Tibial artery (tissue), 4 donors: Measurements from ENCODE around the gene TMEM129.
"Not testable (repeated sequence)": the region's sequence is repeated elsewhere in the genome, so short reads cannot be mapped to it uniquely, and the experiment has no call there.

Source experiments
- DNase-seq, 2 donors: peaks; one replicate each; pipeline ENCODE4 v3.0.0-alpha.2; 2019
- H3K27ac ChIP-seq, 2 donors: fragments of 200-600 bp; sonication (generic) in 1 of 2; 1 replicate in 1 of 2; 2 replicates in 1 of 2; pipeline ENCODE4 v1.5.1; 2018 to 2019; ENCODE audit warnings: mild to moderate bottlenecking in 1 of 2
- H3K27me3 ChIP-seq, 2 donors: fragments of 200-600 bp; sonication (generic) in 1 of 2; one replicate each; pipeline versions ENCODE4 v1.5.1 to v1.6.0; 2016 to 2019
- H3K36me3 ChIP-seq, 3 donors: fragments of 200-600 bp; sonication (generic) in 2 of 3; one replicate each; pipeline ENCODE4 v1.5.1; 2016 to 2019; ENCODE audit warnings: mild to moderate bottlenecking in 2 of 3
- H3K4me1 ChIP-seq, 4 donors: fragments of 200-600 bp; sonication (generic) in 2 of 4; 1 replicate in 3 of 4; 2 replicates in 1 of 4; pipeline ENCODE4 v1.5.1; 2016 to 2019
- H3K4me3 ChIP-seq, 2 donors: fragments of 200-600 bp; sonication (generic) in 1 of 2; 1 replicate in 1 of 2; 2 replicates in 1 of 2; pipeline ENCODE4 v1.5.1; 2018 to 2019; ENCODE audit warnings: mild to moderate bottlenecking in 2 of 2
- H3K9me3 ChIP-seq, 3 donors: fragments of 200-600 bp; sonication (generic) in 1 of 3; one replicate each; pipeline ENCODE4 v1.5.1; 2016 to 2019
- intact Hi-C: fragments of 100-400 bp; cut with DNase I; formaldehyde crosslinking; loops from one replicate; pipeline ENCODE4 v1.15.0; 2023; ENCODE audit warnings: low total_unique reads
- TF ChIP-seq, protein P1 (sequence below), 2 experiments: fragments of 200-600 bp in 1 of 2; fragments of 450-650 bp in 1 of 2; IDR thresholded peaks; one replicate each; pipeline ENCODE4 v1.5.1; 2017 to 2019; ENCODE audit warnings: antibody characterized with exemption in 2 of 2, mild to moderate bottlenecking in 1 of 2, moderate library complexity in 1 of 2

Gene TMEM129

DNA sequence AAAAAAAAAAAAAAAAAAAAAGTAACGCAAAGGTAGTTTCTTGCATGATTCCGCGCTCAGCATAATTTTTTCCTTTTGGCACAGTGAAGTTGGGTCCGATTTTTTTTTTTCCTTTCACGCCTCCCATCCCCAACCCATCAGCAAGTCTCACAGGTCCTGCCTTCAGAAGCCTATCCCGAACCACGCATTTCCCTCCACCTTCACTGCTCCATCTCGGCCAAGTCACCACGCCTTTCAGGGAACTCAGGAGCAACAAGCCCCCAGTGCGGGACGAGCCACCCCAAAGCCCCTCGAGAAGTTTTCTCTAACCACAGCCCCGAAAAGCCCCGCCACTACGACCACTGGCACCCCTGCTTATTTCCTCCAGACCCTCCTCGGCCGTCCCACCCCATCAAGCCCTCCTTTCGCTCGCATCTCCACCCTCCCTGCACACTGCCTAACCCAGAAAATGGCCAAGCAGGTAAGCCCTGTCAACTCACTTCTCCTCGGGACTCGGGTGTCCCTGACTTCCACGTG, 10.0 kb downstream of the TMEM129 start:
- intact Hi-C loops, result no loop called here
- no peaks in the 10 kb centered on the region for H3K9me3 ChIP-seq
- peak in 1 of 2 donors; percentile 66 for DNase-seq
- peaks cover 5 to 10% (median 6%) of the 10 kb centered on the region in 3 donors for H3K36me3 ChIP-seq
- peak overlapping the region; percentile 72 to 99 for H3K4me3 ChIP-seq
- peaks cover 0 to 47% (median 28%) of the 10 kb centered on the region in 4 donors for H3K4me1 ChIP-seq
- H3K27me3 ChIP-seq, result no peaks in the 10 kb centered on the region
- H3K27ac ChIP-seq, result peak overlapping the region; percentile 93 to 98
- TF ChIP-seq, protein P1, sequence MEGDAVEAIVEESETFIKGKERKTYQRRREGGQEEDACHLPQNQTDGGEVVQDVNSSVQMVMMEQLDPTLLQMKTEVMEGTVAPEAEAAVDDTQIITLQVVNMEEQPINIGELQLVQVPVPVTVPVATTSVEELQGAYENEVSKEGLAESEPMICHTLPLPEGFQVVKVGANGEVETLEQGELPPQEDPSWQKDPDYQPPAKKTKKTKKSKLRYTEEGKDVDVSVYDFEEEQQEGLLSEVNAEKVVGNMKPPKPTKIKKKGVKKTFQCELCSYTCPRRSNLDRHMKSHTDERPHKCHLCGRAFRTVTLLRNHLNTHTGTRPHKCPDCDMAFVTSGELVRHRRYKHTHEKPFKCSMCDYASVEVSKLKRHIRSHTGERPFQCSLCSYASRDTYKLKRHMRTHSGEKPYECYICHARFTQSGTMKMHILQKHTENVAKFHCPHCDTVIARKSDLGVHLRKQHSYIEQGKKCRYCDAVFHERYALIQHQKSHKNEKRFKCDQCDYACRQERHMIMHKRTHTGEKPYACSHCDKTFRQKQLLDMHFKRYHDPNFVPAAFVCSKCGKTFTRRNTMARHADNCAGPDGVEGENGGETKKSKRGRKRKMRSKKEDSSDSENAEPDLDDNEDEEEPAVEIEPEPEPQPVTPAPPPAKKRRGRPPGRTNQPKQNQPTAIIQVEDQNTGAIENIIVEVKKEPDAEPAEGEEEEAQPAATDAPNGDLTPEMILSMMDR (IDR thresholded peaks at IDR 0.05), result no peak

DNA sequence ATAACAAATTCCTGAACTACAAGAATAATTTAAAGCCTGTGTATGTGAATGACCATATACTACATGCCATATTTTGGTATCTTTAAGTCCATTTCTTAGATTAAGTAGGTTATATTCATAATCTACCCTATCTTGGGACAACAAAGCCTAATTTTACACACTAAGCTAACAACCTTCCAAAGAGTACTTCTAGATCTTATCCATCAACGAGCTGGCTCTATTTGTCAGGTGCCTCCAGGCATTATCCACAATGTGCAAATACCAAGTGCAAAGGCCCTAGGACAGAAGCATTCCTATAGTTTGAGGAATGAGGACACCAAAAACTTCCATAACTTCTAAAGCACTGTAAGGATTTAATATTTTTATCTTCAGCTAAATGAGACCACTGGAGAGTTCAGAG, 12.5 kb downstream of the TMEM129 start:
- no peak for DNase-seq
- no peak overlapping the region for H3K27ac ChIP-seq
- intact Hi-C loops, result no loop called here
- peaks cover 0 to 31% (median 22%) of the 10 kb centered on the region in 4 donors for H3K4me1 ChIP-seq
- no peak overlapping the region for H3K4me3 ChIP-seq
- no peaks in the 10 kb centered on the region for H3K9me3 ChIP-seq
- peaks cover 11 to 26% (median 19%) of the 10 kb centered on the region in 3 donors for H3K36me3 ChIP-seq
- TF ChIP-seq, protein P1 (IDR thresholded peaks at IDR 0.05), result no peak
- no peaks in the 10 kb centered on the region for H3K27me3 ChIP-seq

DNA sequence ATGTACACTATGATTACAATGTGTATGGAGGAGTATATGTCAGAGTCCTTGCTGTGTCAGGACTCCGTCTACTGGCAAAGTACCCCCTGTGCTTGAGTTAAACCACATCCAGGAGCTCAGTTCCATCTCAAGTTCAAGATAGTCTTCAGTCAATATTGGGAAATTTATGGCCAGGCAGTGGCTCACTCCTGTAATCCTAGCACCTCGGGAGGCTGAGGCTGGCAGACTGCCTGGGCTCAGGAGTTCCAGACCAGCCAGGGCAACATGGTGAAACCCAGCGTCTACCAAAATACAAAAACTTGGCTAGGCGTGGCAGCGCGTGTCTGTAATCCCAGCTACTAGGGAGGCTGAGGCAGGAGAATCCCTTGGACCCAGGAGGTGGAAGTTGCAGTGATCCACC, 14.8 kb downstream of the TMEM129 start:
- Histone ChIP-seq H3K4me3 (no peak overlapping the region), H3K9me3 (no peaks in the 10 kb centered on the region), H3K36me3 (peaks cover 29 to 37% (median 33%) of the 10 kb centered on the region in 3 donors), H3K4me1 (peaks cover 0 to 24% (median 14%) of the 10 kb centered on the region in 4 donors), H3K27me3 (no peaks in the 10 kb centered on the region), H3K27ac (no peak overlapping the region)
- intact Hi-C loops, result no loop called here
- TF ChIP-seq, protein P1 (IDR thresholded peaks at IDR 0.05), result no peak
- DNase-seq, result no peak

DNA sequence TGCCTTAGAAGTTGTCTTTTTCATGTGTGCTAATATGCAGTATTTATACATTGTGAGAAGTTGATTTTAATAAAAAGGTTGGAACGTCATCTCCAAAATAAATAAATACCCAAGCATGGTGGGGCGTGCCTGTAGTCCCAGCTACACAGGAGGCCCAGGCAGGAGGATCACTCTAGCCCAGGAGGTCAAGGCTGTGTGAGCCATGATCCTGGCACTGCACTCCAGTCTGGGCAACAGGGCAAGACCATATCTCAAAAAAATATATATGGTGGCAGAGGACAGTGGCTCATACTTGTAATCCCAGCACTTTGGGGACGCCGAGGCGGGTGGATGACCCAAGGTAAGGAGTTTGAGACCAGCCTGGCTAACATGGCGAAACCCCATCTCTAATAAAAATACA, 15.4 kb downstream of the TMEM129 start:
- H3K27ac ChIP-seq, result no peak overlapping the region
- H3K36me3 ChIP-seq, result peaks cover 29 to 42% (median 34%) of the 10 kb centered on the region in 3 donors
- intact Hi-C loops, result no loop called here
- H3K27me3 ChIP-seq, result no peaks in the 10 kb centered on the region
- H3K4me3 ChIP-seq, result no peak overlapping the region
- TF ChIP-seq, protein P1 (IDR thresholded peaks at IDR 0.05), result no peak
- H3K9me3 ChIP-seq, result no peaks in the 10 kb centered on the region
- H3K4me1 ChIP-seq, result peaks cover 0 to 17% (median 8%) of the 10 kb centered on the region in 4 donors
- DNase-seq, result no peak

DNA sequence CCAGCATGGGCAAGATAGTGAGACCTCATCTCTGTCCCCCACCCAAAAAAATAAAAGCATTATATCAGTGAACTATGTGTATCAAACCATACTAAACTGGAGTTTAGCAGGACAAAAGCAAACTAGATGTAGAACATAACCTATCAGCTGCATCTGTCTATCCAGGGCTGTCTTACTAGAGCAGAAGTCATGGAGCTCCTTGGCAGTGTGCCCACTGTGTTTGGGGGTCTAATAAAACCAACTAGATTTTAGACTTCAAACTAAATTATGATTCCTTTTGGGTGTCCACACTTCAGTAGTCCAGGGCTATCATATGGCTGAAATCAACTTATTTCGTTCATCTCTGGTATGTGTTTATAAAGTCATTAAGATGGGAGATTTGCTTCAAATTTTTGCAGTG, 17.3 kb downstream of the TMEM129 start:
- intact Hi-C loops, result no loop called here
- no peaks in the 10 kb centered on the region for H3K9me3 ChIP-seq
- H3K4me1 ChIP-seq, result peaks cover 0 to 6% (median 2%) of the 10 kb centered on the region in 4 donors
- H3K27me3 ChIP-seq, result no peaks in the 10 kb centered on the region
- no peak for DNase-seq
- no peak overlapping the region for H3K4me3 ChIP-seq
- H3K36me3 ChIP-seq, result peaks cover 39 to 59% (median 42%) of the 10 kb centered on the region in 3 donors
- H3K27ac ChIP-seq, result no peak overlapping the region
- TF ChIP-seq, protein P1 (IDR thresholded peaks at IDR 0.05), result no peak

DNA sequence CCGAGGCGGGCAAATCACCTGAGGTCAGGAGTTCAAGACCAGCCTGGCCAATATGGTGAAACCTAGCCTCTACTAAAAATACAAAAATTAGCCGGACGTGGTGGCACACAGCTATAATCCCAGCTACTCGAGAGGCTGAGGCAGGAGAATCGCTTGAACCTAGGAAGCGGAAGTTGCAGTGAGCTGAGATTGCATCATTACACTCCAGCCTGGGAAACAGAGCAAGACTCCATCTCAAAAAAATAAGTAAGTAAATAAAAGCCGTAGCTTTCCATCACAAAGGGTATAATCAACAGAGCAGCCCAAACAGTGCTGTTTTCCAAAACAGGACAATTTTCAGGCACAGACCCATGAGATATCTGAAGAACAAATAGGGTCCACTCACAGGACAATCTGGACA, 19.5 kb downstream of the TMEM129 start:
- H3K27ac ChIP-seq, intact Hi-C loops, H3K4me3 ChIP-seq, H3K27me3 ChIP-seq, H3K9me3 ChIP-seq, DNase-seq, H3K4me1 ChIP-seq: not testable (repeated sequence)
- H3K36me3 ChIP-seq, result peaks cover 53 to 80% (median 60%) of the 10 kb centered on the region in 3 donors
